CD14-positive monocyte (primary cell): ENCODE results near the gene PTPRN2. TPM values are rescaled to one million over a fixed set of nuclear protein-coding genes. Genes with fewer than 3 reads are reported as not detected.

Experiments
- DNase-seq, 3 donors: peaks; one replicate each; pipeline ENCODE4 v3.0.0-alpha.2; 2011 to 2022
- H2AFZ ChIP-seq: 2 replicates; pipeline ENCODE4 v1.6.0; 2012; ENCODE audit warnings: mild to moderate bottlenecking, low read depth, low read length, inconsistent platforms; ENCODE audit not compliant: insufficient read depth, poor library complexity, severe bottlenecking
- H3K27ac ChIP-seq, 2 donors: 1 replicate in 1 of 2; 2 replicates in 1 of 2; pipeline ENCODE4 v1.5.1; 2012 to 2013; ENCODE audit warnings: low read length in 2 of 2, control low read depth in 1 of 2, inconsistent platforms in 1 of 2, low read depth in 1 of 2, mild to moderate bottlenecking in 1 of 2
- H3K27me3 ChIP-seq, 2 donors: one replicate each; pipeline versions ENCODE4 v1.6.0 to v1.6.1; 2011 to 2013; ENCODE audit warnings: low read length in 2 of 2; ENCODE audit not compliant: control insufficient read depth in 2 of 2, insufficient read depth in 2 of 2
- H3K36me3 ChIP-seq, 2 donors: replicated peaks in 1 of 2; 1 replicate in 1 of 2; 2 replicates in 1 of 2; pipeline versions ENCODE4 v1.5.1 to v1.6.1; 2012 to 2013; ENCODE audit warnings: low read length in 2 of 2, control low read depth in 1 of 2, inconsistent platforms in 1 of 2, mild to moderate bottlenecking in 1 of 2; ENCODE audit not compliant: insufficient read depth in 2 of 2, control insufficient read depth in 1 of 2
- H3K4me1 ChIP-seq, 2 donors: 1 replicate in 1 of 2; 2 replicates in 1 of 2; pipeline versions ENCODE4 v1.5.1 to v1.6.1; 2012 to 2013; ENCODE audit warnings: low read length in 2 of 2, control low read depth in 1 of 2, inconsistent platforms in 1 of 2, mild to moderate bottlenecking in 1 of 2, moderate library complexity in 1 of 2; ENCODE audit not compliant: insufficient read depth in 2 of 2, control insufficient read depth in 1 of 2
- H3K4me2 ChIP-seq: replicated peaks from 2 replicates; pipeline ENCODE3; 2012; ENCODE audit warnings: low read length, moderate library complexity, mild to moderate bottlenecking; ENCODE audit not compliant: poor library complexity, severe bottlenecking; ENCODE audit errors: extremely low read depth
- H3K4me3 ChIP-seq, 3 experiments: fragments of 200-600 bp in 1 of 3; sonication (generic) in 1 of 3; replicated peaks in 1 of 3; 1 replicate in 2 of 3; 2 replicates in 1 of 3; pipeline ENCODE4 v1.5.1; 2011 to 2013; ENCODE audit warnings: low read length in 3 of 3, mild to moderate bottlenecking in 3 of 3, control low read depth in 2 of 3, low read depth in 2 of 3, inconsistent platforms in 1 of 3, moderate library complexity in 1 of 3
- H3K79me2 ChIP-seq: 2 replicates; pipeline ENCODE4 v1.6.0; 2012; ENCODE audit warnings: mild to moderate bottlenecking, control low read depth, inconsistent platforms, low read length, moderate library complexity; ENCODE audit not compliant: insufficient read depth
- H3K9ac ChIP-seq: 2 replicates; pipeline ENCODE4 v1.6.0; 2017; ENCODE audit warnings: low read length, mild to moderate bottlenecking; ENCODE audit not compliant: insufficient read depth, poor library complexity, severe bottlenecking
- H3K9me3 ChIP-seq, 2 donors: replicated peaks in 1 of 2; 1 replicate in 1 of 2; 2 replicates in 1 of 2; pipeline versions ENCODE4 v1.5.1 to v1.6.1; 2012 to 2013; ENCODE audit warnings: low read length in 2 of 2, control low read depth in 1 of 2; ENCODE audit not compliant: control insufficient read depth in 1 of 2, insufficient read depth in 1 of 2
- H4K20me1 ChIP-seq: 2 replicates; pipeline ENCODE4 v1.6.0; 2012; ENCODE audit warnings: mild to moderate bottlenecking, low read length, control low read depth, moderate library complexity; ENCODE audit not compliant: insufficient read depth
- H3K27ac Mint-ChIP-seq, 7 donors: one replicate each; pipeline ENCODE4 v1.8.0; 2020; ENCODE audit warnings: mild to moderate bottlenecking in 7 of 7, mixed read lengths in 7 of 7, moderate library complexity in 6 of 7, inconsistent platforms in 2 of 7
- H3K27me3 Mint-ChIP-seq, 3 donors: one replicate each; pipeline ENCODE4 v1.8.0; 2021 to 2022; ENCODE audit warnings: low read depth in 3 of 3, mild to moderate bottlenecking in 3 of 3, mixed read lengths in 3 of 3, moderate library complexity in 3 of 3, inconsistent platforms in 1 of 3
- H3K36me3 Mint-ChIP-seq, 2 donors: one replicate each; pipeline ENCODE4 v1.8.0; 2020; ENCODE audit warnings: mixed read lengths in 2 of 2, inconsistent platforms in 1 of 2, mild to moderate bottlenecking in 1 of 2
- H3K4me1 Mint-ChIP-seq: one replicate; pipeline ENCODE4 v1.8.0; 2020; ENCODE audit warnings: mild to moderate bottlenecking, mixed read lengths
- H3K4me3 Mint-ChIP-seq, 2 donors: one replicate each; pipeline ENCODE4 v1.8.0; 2020; ENCODE audit warnings: mild to moderate bottlenecking in 2 of 2, mixed read lengths in 2 of 2, moderate library complexity in 1 of 2
- H3K9me3 Mint-ChIP-seq, 7 donors: one replicate each; pipeline ENCODE4 v1.8.0; 2020 to 2022; ENCODE audit warnings: mixed read lengths in 7 of 7, mild to moderate bottlenecking in 6 of 7, moderate library complexity in 6 of 7, inconsistent platforms in 2 of 7
- WGBS: methylation state at CpG from one replicate; pipeline ENCODE4 v1.1.5; 2013; ENCODE audit warnings: missing lambda C conversion rate; ENCODE audit not compliant: insufficient coverage; 5-methylcytosine and 5-hydroxymethylcytosine counted together
- intact Hi-C, 2 donors: fragments of 100-400 bp; cut with micrococcal nuclease; formaldehyde crosslinking; loops; one replicate each; pipeline versions ENCODE4 v1.15.0 to v1.15.1; 2023
- polyA plus RNA-seq, 3 donors: library from polyadenylated mRNA; depleted of rRNA in 1 of 3; unstranded in 2 of 3; stranded (reverse) in 1 of 3; fragments of 300-500 nt in 2 of 3; fragments of >200 nt in 1 of 3; fragmentation: Illumina TruSeq in 2 of 3; gene quantifications; 1 replicate in 2 of 3; 2 replicates in 1 of 3; pipeline ENCODE4 v1.2.3, GENCODE V29; 2012 to 2021
- TF ChIP-seq, protein P1 (sequence below): fragments of 200-600 bp; IDR thresholded peaks from one replicate; pipeline ENCODE4 v1.8.0; 2022; ENCODE audit warnings: antibody characterized with exemption, mild to moderate bottlenecking

The PTPRN2 gene
- polyA plus RNA-seq, 3 donors, result 0.25 to 1.4 (median 0.97) TPM

- Histone ChIP-seq H3K79me2 (no peaks in the 10 kb centered on the region), H2AFZ (no peak overlapping the region), H3K4me1 (no peaks in the 10 kb centered on the region), H3K4me2 (no peak overlapping the region), H4K20me1 (no peaks in the 10 kb centered on the region), H3K36me3 (no peaks in the 10 kb centered on the region), H3K9me3 (peaks cover 0 to 10% of the 10 kb centered on the region in 2 donors), H3K9ac (no peak overlapping the region), H3K27ac (no peak overlapping the region), H3K4me3 (no peak overlapping the region), H3K27me3 (no peaks in the 10 kb centered on the region)
- no peak overlapping the region for H3K27ac Mint-ChIP-seq
- peaks cover 0 to 4% (median 2%) of the 10 kb centered on the region in 7 donors for H3K9me3 Mint-ChIP-seq
- no peak for DNase-seq
- TF ChIP-seq, protein P1, sequence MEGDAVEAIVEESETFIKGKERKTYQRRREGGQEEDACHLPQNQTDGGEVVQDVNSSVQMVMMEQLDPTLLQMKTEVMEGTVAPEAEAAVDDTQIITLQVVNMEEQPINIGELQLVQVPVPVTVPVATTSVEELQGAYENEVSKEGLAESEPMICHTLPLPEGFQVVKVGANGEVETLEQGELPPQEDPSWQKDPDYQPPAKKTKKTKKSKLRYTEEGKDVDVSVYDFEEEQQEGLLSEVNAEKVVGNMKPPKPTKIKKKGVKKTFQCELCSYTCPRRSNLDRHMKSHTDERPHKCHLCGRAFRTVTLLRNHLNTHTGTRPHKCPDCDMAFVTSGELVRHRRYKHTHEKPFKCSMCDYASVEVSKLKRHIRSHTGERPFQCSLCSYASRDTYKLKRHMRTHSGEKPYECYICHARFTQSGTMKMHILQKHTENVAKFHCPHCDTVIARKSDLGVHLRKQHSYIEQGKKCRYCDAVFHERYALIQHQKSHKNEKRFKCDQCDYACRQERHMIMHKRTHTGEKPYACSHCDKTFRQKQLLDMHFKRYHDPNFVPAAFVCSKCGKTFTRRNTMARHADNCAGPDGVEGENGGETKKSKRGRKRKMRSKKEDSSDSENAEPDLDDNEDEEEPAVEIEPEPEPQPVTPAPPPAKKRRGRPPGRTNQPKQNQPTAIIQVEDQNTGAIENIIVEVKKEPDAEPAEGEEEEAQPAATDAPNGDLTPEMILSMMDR, result no peak
- no peak overlapping the region for H3K4me3 Mint-ChIP-seq
- intact Hi-C loops, result no loop called here
- no peaks in the 10 kb centered on the region for H3K4me1 Mint-ChIP-seq
- 91% methylated on average over 29 of the region's 36 CpGs for WGBS
- H3K27me3 Mint-ChIP-seq, result peaks cover 2 to 17% (median 5%) of the 10 kb centered on the region in 3 donors
- no peaks in the 10 kb centered on the region for H3K36me3 Mint-ChIP-seq
Observed at GRCh38 chr7:157758468-157759245, 829.0 kb downstream of the PTPRN2 start.

DNA sequence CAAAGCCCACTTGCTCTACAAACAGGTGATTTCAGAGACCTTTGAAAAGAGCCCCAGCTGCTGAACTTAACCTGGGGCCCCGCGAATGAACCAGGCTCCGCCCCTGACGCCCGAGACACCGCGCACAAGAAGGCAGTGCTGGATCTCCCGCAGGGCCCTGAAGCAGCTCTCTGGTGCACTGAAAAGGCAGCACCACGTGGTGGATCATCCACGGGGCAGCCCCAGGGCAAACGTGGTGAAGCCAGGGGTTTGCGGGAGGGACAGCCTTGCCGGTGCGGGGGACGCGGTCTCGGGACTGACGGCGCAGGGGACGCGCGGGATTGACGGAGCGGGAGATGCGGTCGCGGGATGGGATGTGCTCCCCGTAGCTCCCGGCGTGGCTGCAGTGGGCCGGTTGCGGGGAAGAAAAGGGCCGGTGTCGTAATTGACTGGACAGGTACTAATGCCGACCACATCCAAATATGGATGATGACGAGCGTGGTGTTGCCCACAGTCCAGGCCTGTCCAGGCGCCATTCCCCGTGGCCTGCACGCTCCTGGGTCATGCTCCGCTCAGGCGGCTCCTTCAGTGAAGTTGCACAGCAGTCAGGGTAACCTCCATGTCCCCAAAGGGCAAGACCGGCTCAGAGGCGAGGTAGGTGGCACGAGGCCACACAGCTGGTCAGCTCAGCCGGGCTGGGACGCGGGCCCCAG lies 829.7 kb downstream of the PTPRN2 start:
- H3K4me3 Mint-ChIP-seq, result no peak overlapping the region
- Histone ChIP-seq H4K20me1 (no peaks in the 10 kb centered on the region), H3K27me3 (no peaks in the 10 kb centered on the region), H2AFZ (no peak overlapping the region), H3K27ac (no peak overlapping the region), H3K4me3 (no peak overlapping the region), H3K79me2 (no peaks in the 10 kb centered on the region), H3K36me3 (no peaks in the 10 kb centered on the region), H3K9me3 (peaks cover 0 to 2% of the 10 kb centered on the region in 2 donors), H3K9ac (no peak overlapping the region), H3K4me2 (no peak overlapping the region), H3K4me1 (no peaks in the 10 kb centered on the region)
- no peak overlapping the region for H3K27ac Mint-ChIP-seq
- TF ChIP-seq, protein P1, result no peak
- WGBS, result 90% methylated on average over 48 of the region's 48 CpGs
- H3K36me3 Mint-ChIP-seq, result no peaks in the 10 kb centered on the region
- no peak for DNase-seq
- H3K9me3 Mint-ChIP-seq, result peaks cover 0 to 4% (median 1%) of the 10 kb centered on the region in 7 donors
- intact Hi-C loops, result no loop called here
- peaks cover 2 to 17% (median 5%) of the 10 kb centered on the region in 3 donors for H3K27me3 Mint-ChIP-seq
- H3K4me1 Mint-ChIP-seq, result no peaks in the 10 kb centered on the region
